ENCODE measurements around the gene ZFYVE26.

The ZFYVE26 gene

DNA sequence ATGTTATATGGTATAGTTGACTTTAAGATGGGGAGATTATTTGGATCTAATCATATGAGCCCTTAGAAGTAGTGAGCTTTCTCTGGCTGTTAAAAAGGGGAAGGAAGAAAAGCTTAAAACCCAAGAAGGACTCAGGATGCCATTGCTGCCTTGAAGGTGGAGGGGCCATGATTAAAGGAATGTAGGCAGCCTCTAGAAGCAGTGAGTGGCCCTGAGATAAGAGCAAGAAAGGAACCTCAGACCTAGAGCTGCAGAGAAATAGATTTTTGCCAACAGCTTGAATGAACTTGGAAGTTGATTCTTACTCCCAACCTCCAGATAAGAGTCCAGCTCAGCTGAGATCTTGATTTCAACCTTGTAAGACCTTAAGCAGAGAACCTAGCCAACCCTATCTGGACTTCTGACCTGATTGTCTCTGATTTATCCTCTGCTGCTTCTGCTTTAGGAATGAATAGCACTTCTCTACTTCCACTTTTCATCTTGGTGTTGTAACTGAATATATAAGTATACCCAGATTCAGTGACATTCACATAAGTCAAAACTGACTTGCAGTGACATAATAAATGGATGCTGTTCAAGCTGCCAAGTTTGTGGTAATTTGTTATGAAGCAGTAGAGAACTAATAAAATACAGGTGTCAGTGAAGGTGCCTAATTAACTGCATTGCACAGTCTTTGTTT, 36.7 kb upstream of the ZFYVE26 start:
- TF ChIP-seq, protein P1, sequence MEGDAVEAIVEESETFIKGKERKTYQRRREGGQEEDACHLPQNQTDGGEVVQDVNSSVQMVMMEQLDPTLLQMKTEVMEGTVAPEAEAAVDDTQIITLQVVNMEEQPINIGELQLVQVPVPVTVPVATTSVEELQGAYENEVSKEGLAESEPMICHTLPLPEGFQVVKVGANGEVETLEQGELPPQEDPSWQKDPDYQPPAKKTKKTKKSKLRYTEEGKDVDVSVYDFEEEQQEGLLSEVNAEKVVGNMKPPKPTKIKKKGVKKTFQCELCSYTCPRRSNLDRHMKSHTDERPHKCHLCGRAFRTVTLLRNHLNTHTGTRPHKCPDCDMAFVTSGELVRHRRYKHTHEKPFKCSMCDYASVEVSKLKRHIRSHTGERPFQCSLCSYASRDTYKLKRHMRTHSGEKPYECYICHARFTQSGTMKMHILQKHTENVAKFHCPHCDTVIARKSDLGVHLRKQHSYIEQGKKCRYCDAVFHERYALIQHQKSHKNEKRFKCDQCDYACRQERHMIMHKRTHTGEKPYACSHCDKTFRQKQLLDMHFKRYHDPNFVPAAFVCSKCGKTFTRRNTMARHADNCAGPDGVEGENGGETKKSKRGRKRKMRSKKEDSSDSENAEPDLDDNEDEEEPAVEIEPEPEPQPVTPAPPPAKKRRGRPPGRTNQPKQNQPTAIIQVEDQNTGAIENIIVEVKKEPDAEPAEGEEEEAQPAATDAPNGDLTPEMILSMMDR (IDR thresholded peaks at IDR 0.05; ENCODE audit: borderline replicate concordance, insufficient read depth, low read depth, low read length), result no peak
- H3K4me3 ChIP-seq (ENCODE audit: low read depth, low read length), result no peak overlapping the region

DNA sequence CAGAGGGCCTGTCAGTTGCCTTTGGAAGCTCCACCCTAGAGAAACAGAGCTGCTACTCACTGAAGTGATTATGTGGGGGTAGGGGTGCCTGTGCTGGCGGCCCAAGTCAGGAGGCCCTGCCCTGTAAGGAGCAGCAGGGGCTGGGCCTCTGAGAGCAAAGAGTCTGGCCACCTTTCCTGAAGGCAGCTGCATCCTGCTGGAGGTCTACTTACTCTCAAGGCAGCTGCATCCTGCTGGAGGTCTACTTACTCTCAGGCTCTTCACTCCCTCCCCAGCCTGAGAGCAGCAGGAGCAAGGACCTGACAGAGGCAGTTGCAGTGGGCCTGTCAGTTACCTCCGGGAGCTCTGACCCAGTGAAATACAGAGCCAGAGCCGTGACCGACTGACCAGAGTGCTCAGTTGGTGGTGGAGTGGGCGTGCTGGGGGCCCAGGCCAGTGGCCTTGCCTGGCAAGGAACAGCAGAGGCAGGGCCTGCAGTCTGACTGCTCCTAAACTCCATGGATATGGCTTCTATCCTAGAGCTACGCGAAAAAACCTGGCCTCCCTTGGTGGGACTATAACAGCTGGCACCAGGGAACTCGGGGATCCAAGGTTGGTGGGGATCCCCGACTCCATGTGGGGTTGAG, 35.5 kb upstream of the ZFYVE26 start:
- H3K4me3 ChIP-seq (ENCODE audit: low read depth, low read length), result no peak overlapping the region
- TF ChIP-seq, protein P1 (IDR thresholded peaks at IDR 0.05; ENCODE audit: borderline replicate concordance, insufficient read depth, low read depth, low read length), result no peak

DNA sequence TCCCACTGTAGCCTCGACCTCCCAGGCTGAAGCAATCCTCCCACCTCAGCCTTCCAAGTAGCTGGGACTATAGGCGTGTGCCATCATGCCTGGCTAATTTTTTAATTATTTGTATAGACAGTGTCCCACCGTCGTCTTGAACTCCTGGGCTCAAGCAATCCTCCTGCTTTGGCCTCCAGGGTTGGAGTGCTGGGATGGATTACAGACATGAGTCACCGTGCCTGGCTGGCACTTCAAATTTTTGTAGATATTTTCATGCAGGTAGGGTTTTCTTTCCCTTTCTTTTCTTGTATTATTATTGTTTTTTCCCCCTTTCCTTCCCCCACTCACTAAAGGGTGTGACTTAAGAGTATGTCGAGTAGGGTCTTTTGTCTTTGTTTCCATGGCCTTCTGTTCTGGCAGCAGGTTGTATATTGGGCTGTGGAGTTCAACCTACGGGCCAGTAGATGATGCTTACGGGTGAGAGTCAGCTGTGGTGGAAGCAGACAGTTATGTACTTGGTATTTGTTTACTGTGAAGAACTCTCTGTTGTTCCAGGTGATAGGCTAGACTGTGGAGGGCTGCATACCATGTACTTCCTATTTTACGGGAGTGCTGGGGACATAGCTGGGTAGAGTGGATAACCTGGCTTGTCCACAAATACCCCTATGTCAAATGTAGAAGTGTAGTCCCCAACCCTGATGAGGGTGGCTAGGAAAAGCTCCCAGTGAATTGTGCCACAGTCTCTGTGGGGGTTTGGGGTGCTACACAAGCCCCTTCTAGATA, 33.9 kb upstream of the ZFYVE26 start:
- TF ChIP-seq, protein P1 (IDR thresholded peaks at IDR 0.05; ENCODE audit: borderline replicate concordance, insufficient read depth, low read depth, low read length), result no peak
- H3K4me3 ChIP-seq (ENCODE audit: low read depth, low read length), result no peak overlapping the region

DNA sequence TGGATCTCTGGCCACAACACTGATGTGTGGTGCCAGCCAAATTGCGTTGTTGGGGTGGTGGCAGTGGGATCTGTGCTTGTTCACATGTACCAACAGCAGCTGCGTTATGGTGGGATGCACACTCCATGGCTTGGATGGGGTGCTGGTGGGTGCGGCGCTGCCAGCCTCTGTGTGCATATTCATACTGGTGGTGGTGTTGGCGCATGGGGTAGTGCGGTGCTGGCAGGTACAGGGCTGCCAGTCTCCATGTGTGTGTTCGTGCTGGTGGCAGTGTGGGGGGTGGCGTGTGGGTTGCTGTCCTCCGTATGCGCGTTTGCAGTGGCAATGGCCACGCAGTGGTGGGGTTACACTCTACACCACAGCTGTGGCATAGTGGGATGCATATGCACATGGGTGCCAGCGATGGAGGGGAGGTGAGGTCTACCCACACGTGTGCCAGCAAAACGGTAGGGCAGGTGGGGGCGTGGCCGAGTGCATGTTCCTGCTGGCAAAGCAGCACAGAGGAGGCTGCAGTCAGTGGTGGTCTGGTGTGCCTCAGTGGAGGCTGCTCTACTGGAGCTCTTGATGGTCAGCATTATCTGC, 29.7 kb upstream of the ZFYVE26 start:
- H3K4me3 ChIP-seq (ENCODE audit: low read depth, low read length), result no peak overlapping the region
- TF ChIP-seq, protein P1 (IDR thresholded peaks at IDR 0.05; ENCODE audit: borderline replicate concordance, insufficient read depth, low read depth, low read length), result no peak

DNA sequence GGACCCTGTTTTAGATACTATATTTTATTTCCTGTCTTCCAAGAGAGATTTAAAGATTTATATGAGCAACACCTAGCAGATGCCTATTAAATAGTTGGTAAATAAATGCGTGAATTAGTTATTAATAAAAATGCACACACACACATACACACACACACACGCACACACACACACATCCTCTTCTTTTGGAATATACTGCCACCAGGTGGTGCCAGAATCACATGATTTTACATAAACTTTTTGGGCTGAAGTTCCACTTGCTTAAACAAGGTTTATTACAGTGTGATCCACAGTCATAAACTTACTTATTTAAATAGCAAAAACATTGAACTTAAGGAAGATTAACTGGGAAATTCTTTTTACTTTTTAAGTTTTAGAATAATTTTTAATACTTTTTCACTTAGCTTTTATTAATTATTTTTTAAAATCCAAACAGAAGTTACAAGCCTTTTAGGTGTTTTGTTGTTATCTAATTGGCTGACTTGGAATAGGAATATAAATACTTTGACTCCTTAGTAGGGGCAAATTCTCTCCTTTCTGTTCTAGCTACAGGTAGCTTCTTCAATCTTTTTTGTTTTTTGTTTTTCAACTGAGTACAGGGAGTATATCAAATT, 20.7 kb upstream of the ZFYVE26 start:
- TF ChIP-seq, protein P1 (IDR thresholded peaks at IDR 0.05; ENCODE audit: borderline replicate concordance, insufficient read depth, low read depth, low read length), result peak; percentile 46; the same call in 1 of the 2 replicates
- no peak overlapping the region for H3K4me3 ChIP-seq (ENCODE audit: low read depth, low read length)

DNA sequence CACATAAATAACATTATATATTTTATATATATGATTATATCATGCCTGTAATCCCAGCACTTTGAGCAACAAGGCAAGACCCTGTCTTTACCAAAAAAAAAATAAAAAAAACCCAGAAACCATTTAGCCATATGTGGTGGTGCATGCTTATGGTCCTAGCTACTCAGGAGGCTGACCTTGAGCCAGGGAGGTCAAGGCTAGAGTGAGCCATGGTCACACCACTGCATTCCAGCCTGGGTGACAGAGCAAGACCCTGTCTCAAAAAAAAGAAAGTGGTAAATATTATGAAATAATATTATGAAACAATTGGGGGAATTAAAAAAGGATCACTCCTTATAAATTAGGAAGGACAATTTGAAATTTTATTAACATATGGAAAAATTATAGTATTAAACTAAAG, 19.2 kb upstream of the ZFYVE26 start:
- TF ChIP-seq, protein P1 (IDR thresholded peaks at IDR 0.05; ENCODE audit: borderline replicate concordance, insufficient read depth, low read depth, low read length), result no peak
- H3K4me3 ChIP-seq (ENCODE audit: low read depth, low read length), result no peak overlapping the region

All from GM12875 (cell line).